Stimulated activated CD4-positive, alpha-beta T cell treated with anti-CD3 and anti-CD28 coated beads, TNF-alpha, amount 100 ng/mL, for 4 hours (primary cell): ENCODE data around the gene CFAP161.

Source experiments
- DNase-seq, 3 experiments: peaks; one replicate each; pipeline ENCODE4 v3.0.0-alpha.2; 2020; ENCODE audit warnings: low read depth in 3 of 3

Gene CFAP161

GRCh38 chr15:81183439-81183775 lies 49.3 kb downstream of the CFAP161 start:
- no peak for DNase-seq

DNA sequence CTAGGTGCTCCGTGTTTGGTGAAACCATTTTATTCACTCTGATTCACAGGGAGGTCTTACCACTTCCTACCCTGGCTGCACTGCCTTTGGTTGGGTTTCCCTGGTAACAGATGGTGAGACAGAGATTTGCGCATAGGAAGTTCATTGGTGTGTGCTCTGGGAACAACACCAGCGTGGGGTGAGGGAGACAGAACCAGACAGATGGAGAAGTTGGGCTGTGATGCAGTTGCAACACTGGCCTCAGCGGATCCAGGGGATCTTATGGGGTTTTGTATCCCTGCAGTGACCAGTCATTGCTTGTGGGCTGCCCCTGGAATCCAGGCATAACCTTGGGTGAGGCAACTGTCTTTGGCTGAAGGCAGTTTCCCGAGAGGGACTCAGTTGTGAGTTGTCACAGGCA lies 50.1 kb downstream of the CFAP161 start:
- no peak for DNase-seq

- DNase-seq, result no peak
Measured at GRCh38 chr15:81185631-81186295, 51.7 kb downstream of the CFAP161 start.

DNA sequence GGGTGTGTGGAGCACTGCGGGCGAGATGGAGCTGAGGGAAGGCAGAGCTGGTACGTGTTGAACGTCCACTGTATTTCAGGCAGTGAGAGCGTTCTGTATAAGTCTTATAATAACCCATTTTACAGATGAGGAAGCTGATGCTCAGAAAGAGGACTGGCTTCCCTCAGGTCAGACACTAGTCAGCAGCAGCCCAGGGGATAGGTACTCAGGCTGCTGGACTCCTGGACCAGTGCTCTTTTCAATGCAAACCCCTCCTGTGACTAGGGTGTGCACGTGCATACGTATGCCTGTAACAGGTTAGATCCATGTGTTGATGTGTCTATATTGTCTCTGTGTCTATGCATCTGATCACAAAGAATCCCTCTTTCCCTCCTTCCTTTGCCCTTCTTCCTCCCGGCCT lies 54.3 kb downstream of the CFAP161 start:
- no peak for DNase-seq

- no peak for DNase-seq
Measured at GRCh38 chr15:81189583-81190283, 55.7 kb downstream of the CFAP161 start.

DNA sequence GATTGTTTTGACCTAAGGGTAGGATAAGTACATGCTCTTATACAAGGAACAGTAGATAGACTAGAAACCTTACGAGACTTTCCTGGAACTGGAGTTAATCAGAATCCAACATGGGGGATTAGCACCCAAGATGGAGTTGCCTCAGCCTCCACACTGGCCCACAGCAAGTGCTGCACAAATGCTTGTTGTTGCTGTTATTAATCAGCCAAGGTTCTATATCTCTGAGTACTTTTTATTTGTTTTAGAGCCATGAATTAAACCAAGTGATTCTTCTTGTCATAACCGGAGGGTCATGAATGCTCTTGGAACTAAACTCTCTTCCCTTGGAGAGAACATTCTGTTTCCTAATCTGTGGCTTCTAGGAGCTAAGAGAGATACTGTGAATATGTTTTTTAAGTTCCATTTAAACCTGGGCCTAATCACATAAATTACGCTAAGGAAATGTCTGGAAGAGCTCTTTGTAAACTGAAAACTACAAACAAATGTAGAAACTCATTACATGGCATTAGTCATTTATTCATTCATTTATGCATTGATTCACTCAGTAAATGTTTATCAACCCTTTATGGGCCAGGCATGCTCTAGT lies 56.9 kb downstream of the CFAP161 start:
- no peak for DNase-seq

DNA sequence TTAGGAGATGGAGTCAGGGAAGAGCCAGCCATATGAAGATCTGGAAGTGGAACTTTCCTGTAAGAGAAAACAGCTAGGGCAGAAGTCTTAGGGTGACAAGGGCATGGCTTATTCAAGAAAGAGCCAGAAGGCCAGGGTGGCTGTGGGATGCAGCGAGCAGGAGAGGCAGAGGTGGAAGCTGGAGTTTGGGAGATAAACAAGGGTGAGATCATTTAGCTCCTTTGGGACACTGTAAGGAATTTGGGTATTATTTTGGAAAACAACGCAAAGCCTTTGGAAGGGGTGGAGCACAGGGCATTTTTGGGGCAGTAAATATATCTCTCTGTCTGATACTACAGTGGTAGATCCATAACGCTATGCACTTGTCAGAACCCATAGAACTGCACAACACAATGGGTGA lies 57.6 kb downstream of the CFAP161 start:
- no peak for DNase-seq

DNA sequence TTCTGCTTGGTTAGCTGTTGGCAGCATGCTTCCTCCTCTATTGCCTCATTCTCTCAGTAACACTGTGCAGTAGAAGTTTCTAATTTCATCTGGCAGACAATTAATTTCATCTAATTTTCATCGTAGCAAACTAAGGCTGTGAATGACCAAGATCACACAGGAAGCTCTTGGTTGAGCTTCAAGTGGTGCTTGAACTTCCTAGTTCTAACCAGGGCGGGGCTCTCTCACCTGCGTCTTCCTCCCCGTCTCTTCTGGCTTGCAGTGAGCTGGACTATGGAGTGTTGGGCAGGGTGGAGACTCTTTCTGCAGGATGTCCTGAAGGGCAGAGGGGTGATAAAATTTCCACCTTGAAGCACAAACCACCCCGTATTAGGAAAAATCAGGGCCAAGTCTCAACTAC lies 60.7 kb downstream of the CFAP161 start:
- DNase-seq, result no peak

GRCh38 chr15:81195339-81195864 lies 61.3 kb downstream of the CFAP161 start:
- no peak for DNase-seq

GRCh38 chr15:81196576-81197254 lies 62.6 kb downstream of the CFAP161 start, which contains the start of gene IL16:
Gene IL16, plus strand, starts transcription at chr15:81196879. Its CDS starts 28,521 bp downstream, at chr15:81225400.
- no peak for DNase-seq

- DNase-seq, result no peak
Measured at GRCh38 chr15:81197255-81197630, 63.2 kb downstream of the CFAP161 start.

DNA sequence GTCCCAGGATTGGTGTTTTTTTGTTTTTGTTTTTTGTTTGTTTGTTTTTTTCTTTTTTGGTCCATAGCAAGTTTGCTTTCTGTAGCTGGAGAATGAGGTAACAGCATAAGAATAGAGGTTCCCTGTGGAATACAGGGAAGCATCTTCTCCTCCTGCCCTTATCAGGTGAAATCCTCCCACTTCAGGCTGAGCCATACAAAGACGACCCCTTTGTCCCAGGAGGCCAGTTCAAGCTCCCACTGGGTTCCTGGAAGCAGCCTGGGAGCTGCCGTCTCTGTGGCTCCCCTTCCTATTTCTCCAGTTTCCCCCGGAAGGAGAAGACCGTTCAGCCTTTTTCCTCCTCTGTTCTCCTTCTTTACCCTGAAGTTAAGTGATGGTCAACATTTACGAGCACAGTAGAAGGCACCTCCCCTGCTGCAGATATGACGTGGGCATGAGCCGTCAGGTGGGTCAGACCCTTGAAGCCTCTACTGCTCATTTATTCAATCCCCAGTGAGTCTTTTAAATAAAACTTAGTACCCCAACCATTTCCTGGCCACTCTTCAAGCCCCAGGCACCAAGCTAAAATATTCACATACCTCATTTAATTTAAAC lies 63.7 kb downstream of the CFAP161 start:
- no peak for DNase-seq
